Measurements from ENCODE around the gene SRXN1.
"Not testable (repeated sequence)": the region's sequence is repeated elsewhere in the genome, so short reads cannot be mapped to it uniquely, and the experiment has no call there.

Gene SRXN1

DNA sequence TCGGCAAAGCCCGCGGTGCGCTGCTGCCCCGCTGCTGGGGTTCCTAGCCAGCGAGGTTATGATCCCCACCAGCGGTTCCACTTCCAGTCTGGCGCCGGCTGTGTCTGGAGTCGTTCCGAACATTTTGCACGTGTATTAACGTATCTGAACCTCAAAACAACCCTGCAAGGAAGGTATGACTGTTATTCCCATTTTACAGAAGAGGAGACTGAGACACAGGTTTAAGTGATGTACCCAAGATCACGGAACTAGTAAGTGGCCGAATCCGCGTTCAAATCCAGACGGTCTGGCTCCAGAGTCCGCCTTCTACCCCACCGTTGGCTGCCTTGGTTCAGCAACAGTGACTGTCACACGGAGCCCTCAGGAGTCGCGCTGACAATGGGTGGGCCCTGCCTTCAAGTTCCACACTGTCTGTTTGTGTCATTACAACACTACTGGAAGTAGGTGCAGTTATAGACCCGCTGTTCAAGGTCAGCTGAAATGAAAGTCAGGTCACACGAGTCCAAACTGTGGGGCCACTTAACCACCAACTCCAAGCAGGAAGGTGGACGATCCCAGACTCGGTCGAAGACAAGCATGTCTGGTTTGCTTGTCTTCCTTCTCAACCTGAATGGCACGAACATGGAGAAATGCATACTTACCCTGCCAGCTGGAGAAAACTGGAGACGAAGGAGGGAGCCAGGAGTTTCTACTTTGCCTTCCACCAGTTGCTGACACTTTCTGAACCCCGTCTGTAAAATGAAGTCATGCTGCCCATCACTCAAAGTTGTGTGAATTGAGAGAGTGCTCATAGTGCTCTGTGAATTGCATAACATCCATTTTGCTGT, 803 bp upstream of the SRXN1 start:
- ATAC-seq = no peak

DNA sequence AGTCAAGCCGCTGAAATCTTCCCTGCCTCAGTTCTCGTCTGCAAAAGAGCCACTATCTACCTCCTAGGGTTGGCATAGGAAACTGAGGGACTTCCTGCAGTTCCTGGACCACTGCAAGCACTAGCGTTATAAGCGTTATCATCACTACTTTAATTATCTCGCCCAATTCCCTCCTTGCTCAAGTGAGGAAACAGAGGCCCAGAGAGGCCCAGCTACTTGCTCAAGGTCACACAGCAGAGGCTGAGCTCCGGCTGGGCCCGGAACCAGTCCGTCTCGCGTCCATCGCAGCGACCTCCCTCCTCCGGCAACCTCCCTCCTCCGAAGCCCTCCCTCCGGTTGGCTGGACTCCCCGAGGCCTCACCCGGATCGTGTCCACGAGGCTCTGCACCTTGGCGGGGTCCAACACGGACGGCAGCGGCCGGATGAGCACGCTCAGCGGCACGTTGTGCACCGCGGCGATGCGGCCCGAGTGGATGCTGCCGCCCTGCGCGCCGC, 338 bp downstream of the SRXN1 start:
- peak; percentile 1 to 5 for ATAC-seq

DNA sequence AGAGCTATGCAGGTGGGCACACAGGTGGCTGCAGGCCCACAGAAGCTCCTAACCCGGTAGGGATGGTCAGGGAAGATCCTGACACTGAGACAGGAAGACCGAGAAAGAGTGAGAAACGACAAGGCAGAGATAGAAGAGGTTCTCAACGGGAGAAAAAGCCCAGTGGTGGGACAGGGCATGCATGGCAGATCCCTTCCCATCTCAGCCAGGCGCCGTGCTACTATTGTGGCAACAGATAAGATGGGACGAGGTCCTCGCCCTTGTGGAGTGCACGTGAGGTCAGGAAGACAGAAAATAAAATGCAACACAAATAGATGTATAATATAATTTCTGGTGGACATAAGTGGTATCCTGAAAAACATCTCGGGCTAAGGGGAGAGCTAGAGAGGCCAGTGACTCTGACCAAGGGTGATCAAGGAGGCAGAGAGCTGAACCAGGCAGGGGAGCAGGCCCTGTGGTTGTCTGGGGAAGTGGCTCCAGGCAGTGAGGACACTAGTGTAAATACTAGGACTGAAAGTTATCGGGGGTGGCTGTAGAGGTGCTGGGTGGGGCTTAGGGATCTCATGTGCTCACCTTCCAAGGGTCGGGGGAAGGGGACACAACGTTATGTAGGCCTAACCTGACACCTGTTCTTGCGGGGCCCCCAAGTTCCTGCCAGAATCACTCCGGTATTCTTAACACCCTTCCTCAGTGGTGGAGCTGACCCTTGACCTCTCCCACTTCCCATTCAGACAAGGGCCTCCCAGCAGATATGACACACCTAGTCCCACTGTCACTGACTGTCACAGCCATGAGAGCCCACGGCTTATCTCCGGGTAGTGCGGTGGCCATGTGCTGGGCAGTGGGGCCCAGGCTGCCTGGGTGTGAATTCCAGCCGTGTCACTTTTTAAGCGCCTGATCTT, 1.0 kb downstream of the SRXN1 start:
- no peak for ATAC-seq

DNA sequence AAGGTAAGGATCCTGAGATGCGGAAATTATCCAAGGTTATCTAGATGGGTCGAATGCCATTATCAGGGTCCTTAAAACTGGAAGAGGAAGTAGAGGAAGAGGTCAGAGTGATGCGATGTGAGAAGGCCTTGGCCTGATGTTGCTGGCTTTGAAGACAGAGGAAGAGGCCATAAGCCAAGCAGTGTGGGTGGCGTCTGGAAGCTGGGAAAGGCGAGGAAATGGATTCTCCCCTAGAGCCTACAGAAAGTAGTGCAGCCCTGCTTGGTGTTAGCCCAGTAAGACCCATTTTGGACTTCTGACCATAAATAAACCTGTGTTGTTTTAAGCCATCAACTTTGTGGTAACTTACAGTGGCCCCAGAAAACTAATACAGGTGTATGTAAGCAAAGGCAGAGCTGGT, 2.0 kb downstream of the SRXN1 start:
- no peak for ATAC-seq

DNA sequence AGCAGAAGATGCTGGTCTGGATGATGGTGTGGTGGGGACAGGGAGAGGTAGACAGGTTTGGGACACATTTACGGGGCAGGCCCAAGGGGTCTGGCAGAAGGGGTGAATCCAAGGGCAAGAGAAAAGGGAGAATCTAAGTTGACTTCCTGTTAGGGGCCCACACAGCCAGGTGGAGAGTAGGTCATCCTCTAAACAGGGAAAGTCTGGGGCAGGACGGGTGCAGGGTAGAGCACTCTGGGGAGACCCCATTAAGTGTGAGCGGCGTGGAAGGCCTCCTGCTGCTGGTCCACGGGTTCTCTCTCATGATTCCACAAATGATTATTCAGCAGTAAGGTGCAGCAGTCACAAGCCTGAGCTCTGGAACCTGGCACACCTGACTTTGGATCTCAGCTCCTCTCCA, 2.7 kb downstream of the SRXN1 start:
- no peak for ATAC-seq

DNA sequence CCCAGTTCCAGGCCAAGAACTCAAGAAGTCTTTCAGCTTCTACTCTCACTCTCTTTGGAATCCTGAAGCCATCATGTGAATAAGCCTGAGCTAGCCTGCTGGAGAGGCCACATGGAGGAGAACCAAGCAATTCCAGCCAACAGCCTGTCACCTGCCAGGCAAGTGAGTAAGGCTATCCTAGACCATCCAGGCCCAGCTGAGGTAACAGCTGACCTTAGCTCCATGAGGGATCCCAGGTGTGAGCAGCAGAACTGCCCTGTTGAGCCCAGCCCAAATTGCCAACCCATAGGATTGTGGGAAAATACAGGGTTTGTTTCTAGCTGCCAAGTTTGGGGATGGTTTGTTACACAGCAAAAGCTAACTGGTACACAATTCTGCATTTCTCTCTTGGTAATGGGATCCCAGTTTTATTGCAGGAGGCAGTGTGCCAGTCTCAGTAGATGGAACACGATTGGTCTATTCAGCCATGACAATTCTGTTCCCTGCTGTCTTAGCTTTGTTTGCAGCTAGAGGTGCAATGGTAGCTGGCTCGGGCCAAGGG, 5.5 kb downstream of the SRXN1 start:
- no peak for ATAC-seq

DNA sequence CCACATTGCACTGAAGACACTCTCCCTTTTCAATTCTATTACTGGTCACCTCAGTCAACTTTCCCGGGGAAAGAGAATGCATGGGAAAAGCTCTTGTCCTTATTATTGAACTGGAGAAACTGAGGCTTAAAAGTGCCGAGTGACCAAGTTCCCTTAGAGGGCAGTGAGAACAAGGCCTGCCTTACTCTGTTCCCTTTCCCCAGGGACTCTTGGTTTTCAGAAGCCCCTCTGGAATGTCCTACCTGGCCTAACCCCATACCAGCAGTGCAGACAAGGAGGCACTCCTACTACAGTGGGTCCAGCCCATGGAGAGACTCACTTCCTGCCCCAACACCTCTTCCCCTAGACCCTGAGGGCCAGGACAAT, 6.1 kb downstream of the SRXN1 start:
- ATAC-seq = no peak

DNA sequence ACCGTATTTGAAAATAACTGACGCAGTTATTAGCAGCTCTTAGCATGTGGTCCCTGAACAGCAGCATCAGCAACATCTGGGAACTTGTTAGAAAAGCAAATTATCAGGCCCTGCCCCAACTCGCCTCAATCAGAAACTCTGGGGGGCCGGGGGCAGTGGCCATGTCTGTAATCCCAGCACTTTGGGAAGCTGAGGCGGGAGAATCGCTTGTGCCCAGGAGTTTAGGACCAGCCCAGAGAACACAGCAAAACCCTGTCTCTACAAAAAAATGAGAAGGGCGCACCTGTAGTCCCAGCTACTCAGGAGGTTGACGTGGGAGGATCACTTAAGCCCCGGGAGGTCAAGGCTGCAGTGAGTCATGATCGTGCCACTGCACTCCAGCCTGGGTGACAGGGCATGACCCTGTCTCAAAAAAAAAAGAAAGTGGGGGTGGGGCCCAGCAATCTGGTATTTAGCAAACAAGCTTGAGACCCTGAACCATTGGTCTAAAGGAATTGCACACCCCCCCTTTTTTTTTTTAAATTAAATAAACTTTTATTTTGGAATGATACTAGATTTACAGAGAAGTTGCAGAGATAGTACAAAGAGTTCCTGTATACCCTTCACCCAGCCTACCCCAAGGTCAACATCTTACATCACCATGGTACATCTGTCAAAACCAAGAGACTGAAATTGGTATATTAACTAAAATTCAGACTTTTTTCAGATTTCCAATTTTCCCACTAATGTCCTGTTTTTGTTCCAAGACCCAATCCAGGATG, 6.7 kb downstream of the SRXN1 start:
- ATAC-seq = no peak

DNA sequence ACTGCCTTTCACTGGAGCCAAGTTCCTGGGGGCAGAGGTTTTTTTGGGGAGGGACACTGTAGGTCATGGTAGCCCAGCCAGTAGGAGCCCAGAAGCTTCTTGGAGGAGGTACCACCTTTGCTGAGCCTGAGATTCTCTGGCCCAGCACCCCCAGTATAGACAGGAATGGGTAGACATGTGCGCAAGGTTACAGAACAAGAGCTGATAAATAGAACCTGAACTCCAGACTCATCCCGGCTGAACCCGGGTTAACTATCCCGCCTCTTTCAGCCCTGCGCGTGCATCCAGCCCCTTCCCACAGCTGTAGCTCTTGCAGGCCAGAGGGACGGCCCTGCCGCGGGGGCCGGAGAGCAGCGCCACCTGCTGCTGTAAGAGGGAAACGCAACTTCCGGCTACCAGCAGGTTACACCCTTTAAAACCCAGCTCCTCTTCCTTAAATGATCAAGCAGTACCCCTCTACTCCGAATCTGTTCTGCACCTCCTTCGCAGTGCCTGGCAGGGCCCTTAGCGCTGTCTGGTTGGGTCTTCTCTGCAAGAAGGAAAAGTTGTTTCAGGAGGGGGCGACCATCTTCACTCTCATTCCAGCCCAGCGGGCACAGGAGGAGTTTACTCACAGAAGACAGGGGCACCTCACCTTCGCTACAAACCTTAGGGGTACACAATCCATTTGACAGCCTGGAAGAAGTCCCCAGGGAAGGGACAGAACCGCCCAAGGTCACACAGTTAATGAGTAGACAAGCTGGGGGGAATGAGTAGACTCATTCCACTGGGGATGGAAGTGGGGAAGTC, 7.5 kb downstream of the SRXN1 start:
- peak; percentile 62 to 70 for ATAC-seq

DNA sequence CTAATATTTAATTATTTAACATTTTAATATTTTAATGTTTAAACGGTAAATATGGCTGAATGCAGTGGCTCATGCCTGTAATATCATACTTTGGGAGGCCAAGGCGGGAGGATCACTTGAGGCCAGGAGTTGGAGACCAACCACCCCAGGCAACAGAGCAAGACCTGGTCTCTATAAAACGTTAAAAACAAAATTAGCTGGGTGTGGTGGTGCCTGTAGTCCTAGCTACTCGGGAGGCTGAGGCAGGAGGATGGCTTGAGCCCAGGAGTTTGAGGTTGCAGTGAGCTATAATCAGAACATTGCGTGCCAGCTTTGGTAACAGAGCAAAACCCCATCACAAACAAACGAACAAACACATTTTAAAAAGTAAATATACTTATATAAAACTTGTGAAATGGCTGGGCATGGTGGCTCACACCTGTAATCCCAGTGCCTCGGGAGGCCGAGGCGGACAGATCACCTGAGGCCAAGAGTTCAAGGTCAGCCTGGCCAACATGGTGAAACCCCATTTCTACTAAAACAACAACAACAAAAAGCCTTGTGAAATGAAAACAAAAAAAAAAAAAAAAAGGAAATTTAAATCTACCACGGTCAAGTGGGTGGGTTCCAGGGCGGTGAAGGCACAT, 8.2 kb downstream of the SRXN1 start:
- no peak for ATAC-seq

DNA sequence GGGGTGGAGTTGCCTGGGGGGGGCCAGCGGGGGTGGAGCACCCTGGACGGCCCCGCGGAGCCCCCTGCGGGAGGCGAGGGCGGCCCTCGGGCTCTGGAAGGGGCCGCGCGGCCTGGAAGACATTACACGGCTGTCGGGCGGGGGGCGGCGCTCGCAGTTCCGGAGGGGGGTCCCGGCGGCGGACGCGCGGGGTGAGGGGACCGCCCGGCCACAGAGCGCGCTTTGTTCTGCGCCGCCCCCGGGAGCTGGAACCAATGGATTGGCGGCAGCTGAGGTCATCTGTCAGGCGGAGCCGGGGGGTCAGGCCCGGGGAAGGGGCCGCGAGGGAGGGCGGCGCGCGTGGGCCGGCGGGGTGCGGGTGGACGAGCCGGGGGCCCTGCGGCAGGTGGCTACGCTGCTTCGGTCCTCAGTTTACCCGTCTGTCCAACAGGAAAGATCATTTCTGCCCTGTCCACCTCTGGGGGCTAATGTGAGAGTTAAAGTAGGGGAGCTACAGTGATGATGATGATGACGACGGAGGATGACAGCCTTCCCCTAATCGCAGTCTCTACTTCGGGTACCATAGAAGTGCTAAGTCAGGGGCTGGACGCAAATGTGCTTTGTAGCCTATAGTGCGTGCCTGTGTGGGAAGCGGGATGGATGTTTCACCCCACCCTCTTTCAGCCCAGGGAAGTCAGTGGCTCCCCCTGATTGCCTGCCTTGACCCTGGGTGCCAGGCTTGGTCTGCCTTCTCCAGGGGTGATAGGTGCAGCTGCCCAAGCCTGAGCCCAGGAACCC, 10.4 kb downstream of the SRXN1 start:
- ATAC-seq = no peak

DNA sequence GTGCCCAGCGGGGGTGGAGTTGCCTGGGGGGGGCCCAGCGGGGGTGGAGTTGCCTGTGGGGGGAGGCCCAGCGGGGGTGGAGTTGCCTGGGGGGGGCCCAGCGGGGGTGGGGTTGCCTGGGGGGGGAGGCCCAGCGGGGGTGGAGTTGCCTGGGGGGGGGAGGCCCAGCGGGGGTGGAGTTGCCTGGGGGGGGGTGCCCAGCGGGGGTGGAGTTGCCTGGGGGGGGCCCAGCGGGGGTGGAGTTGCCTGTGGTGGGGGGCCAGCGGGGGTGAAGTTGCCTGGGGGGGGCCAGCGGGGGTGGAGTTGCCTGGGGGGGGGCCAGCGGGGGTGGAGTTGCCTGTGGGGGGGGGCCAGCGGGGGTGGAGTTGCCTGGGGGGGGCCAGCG, 11.0 kb downstream of the SRXN1 start:
- not testable (repeated sequence) for ATAC-seq

DNA sequence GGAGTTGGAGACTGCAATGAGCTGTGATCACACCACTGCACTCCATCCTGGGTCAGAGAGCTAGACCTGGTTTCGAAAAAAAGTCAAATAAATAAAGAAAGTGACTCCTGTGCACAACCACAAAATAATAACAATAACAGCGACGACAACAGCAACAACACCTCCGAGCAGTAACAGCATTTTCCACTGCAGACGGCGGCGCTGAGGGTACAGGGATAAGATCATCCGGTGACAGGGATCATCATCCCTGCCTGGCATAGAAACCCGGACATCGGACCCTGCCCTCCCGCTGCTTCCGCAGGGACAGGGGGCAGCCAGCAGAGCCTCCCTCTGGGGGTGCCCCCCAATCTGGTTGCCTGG, 11.5 kb downstream of the SRXN1 start:
- no peak for ATAC-seq

DNA sequence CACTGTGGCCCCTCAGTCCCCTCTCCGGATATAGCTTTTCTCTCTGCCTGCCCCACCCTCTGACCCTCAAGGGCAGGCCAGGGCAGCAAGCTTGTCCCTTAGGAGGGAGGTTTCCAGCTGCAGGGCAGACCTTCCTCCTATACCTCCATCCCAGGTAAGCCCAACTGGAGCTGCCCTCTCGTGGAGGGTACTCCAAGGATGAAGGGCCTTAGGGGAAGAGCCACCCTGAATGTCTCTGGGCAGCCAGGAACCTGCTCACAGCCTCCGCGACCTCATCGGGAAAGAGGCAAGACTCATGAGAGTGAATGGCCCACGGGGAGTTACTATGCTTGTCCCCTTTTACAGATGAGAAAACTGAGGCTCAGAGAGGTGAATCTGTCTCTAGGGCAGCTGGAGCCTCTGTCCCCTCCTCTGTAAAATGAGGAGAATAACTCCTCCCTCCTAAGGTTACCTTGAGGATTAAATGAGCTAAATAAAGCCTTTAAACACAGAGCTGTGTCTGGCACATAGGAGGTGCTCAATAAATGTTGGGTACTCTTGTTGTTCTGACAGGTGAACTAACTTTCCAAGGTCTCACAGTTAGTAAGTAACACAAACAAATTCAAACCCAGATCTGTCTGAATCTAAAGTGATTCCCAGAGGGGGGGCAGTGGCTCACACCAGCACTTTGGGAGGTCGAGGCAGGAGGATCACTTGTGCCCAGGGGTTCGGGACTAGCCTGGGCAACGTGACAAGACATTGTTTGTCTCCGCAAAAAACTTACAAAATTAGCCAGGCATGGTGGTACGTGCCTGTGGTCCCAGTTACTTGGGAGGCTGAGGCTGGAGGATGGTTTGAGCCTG, 12.1 kb downstream of the SRXN1 start:
- no peak for ATAC-seq

DNA sequence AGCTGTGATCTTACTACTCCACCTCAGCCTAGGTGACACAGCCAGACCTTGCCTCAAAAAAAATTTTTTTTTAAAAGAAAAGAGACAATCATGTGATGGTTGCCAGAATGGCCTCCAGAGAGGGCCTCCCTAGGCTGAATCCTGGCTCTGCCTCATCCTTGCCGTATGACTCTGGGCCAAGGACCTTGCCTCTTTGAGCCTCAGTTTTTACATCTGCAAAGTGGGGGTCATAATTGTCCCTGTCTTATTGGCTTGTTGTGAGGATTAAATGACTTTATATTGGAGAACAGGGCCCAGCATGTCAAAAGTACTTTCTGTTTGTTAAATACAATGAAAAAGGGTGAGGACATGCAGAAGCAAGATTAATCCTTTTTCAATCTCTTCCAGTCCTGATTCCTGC, 14.4 kb downstream of the SRXN1 start:
- no peak for ATAC-seq

DNA sequence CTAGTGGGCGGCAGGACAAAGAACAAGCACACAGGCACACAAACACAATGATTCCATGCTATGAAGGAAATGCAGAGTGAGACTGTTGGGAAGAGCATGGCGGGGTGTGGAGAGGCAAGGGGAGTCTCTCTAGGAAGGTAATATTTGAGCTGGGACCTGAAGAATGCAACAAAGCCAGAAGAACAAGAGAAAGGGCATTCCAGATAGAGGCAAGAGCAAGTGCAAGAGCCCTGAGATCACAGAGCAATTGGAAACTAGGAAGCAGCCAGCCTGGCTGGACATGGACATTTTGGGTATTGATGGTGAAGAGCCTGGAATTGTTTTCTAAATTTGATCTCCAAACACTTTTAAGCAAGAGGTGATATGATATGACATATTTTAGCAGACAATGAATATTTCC, 15.4 kb downstream of the SRXN1 start:
- ATAC-seq = no peak

DNA sequence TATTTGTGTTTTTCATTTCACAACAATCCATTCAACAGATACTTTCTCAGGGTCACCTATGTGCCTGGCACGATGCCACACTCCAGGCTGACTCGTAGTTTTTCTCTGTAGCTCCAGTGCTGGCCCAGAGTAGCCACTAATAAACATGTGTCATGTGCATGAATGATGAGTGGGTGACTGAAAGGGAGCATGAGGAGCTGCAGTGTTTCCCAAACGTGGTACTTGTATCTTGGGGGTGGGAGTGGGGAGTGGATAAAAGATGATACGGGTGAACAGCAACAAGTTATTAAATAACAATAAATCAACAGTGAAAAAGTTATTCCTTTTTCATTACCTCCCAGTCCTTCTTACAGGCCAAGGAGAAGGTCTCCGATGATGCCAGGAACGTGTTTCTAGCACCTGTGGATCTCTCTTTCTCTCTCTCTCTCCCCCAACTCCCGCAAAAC, 17.1 kb downstream of the SRXN1 start:
- ATAC-seq = no peak

DNA sequence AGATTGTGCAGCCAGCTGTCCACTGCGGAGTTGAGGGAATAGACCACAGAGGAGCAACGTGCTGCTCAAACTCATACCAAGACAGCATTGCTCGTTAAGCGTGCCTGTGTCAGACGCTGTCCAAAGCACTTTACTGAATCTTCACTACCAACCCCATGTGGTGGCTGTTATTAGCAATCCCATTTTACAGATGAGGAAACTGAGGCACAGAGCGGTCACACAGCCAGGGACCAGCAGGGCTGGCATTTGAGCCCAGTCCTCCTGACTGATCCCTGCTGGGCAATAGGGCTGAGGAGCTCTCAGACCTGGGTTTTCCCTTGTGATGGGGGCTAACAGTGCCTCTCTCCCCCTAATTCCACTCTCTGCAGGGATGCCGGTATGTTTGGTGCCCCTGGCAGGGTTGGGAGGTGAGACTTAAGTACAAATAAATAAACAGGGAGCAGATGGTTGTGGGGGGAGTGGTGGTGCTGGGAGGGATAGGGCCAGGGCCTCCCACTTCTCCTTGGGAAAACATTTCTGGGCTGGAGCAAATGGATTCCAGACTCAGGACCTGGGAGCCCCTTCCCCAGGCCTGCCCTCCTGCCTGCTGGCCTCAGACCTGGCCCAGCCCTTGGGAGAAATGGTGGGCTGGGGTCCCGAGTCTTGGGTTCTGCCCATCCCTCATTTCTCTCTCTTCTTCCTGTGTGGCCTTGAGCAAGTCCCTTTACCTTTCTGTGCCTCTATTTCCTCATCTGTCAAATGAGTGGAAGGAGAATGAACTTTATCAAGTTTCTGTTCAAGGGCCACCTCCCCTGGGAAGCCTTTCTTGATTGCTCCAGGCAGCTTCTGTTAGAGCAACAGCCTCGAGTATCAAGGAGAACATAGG, 17.7 kb downstream of the SRXN1 start:
- no peak for ATAC-seq

All from activated CD4-positive, CD25-positive, alpha-beta regulatory T cell treated with anti-CD3 and anti-CD28 coated beads, Interleukin-2, amount 50 U/mL, for 24 hours (primary cell).